HUES48 (cell line): Measurements from ENCODE around the gene FBLN2.

ENCODE experiments used
- H3K27ac ChIP-seq: one replicate; pipeline ENCODE4 v1.7.0; 2013; ENCODE audit warnings: low read depth, low read length, inconsistent platforms
- H3K27me3 ChIP-seq: 2 replicates; pipeline ENCODE4 v1.6.1; 2013; ENCODE audit warnings: mild to moderate bottlenecking, low read length; ENCODE audit not compliant: control insufficient read depth, insufficient read depth
- H3K36me3 ChIP-seq: 2 replicates; pipeline ENCODE4 v1.6.1; 2013; ENCODE audit warnings: low read length; ENCODE audit not compliant: control insufficient read depth, insufficient read depth
- H3K4me1 ChIP-seq: 2 replicates; pipeline ENCODE4 v1.6.1; 2013; ENCODE audit warnings: mild to moderate bottlenecking, low read length; ENCODE audit not compliant: control insufficient read depth, insufficient read depth
- H3K4me3 ChIP-seq: 2 replicates; pipeline ENCODE4 v1.5.1; 2013; ENCODE audit warnings: mild to moderate bottlenecking, low read depth, low read length
- H3K9ac ChIP-seq: 2 replicates; pipeline ENCODE4 v1.6.1; 2013; ENCODE audit warnings: mild to moderate bottlenecking, low read depth, low read length, moderate library complexity
- H3K9me3 ChIP-seq: 2 replicates; pipeline ENCODE4 v1.6.1; 2013; ENCODE audit warnings: low read length; ENCODE audit not compliant: control insufficient read depth, insufficient read depth

Gene FBLN2

DNA sequence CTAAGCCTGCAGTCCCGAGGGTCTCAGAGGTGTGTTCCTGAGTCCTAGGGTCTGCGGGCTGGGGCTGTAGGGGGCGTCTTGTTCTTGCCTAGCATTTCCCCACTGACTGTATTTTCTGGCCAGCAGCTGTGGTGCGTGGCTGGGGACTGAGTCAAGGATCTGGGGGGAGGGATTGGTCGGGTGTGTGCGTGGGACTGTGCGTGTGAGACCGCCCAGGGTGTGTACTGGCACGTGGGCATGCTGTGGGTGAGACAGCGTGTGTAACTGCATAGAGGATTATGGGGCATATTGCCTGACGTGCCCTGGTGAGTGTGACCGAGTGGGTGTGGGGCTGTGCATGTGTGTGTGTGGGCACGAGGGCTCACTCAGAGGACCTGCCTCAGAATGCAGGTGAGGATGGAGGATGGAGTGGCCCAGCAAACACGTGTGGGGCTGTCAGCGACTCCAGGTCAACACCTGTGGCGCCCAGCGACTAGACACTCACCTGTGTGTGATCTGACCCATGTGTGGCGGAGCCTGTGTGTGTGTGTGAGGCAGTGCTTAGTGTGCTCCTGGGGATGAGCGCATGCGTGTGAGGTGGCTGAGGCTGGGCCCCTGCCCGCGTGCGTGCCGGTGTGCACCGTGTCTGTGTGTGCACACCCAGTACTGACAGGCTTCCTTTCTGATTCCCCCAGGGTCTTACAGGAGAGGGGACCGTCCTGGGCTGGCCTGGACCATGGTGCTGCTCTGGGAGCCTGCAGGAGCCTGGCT lies 20.9 kb downstream of the FBLN2 start:
- Histone ChIP-seq H3K4me3 (no peak overlapping the region), H3K4me1 (peaks cover 9% of the 10 kb centered on the region; the same call in 1 of the 2 replicates), H3K36me3 (no peaks in the 10 kb centered on the region), H3K27me3 (no peaks in the 10 kb centered on the region), H3K27ac (no peak overlapping the region), H3K9me3 (no peaks in the 10 kb centered on the region), H3K9ac (no peak overlapping the region)

- H3K4me3 ChIP-seq: no peak overlapping the region
- no peaks in the 10 kb centered on the region for H3K9me3 ChIP-seq
- no peaks in the 10 kb centered on the region for H3K27me3 ChIP-seq
- H3K36me3 ChIP-seq: no peaks in the 10 kb centered on the region
- no peak overlapping the region for H3K27ac ChIP-seq
- no peak overlapping the region for H3K9ac ChIP-seq
- peaks cover 11% of the 10 kb centered on the region for H3K4me1 ChIP-seq
Measured at GRCh38 chr3:13570391-13571194, 21.7 kb downstream of the FBLN2 start.

- no peak overlapping the region for H3K4me3 ChIP-seq
- H3K27me3 ChIP-seq: no peaks in the 10 kb centered on the region
- peaks cover 14% of the 10 kb centered on the region for H3K4me1 ChIP-seq
- H3K9ac ChIP-seq: no peak overlapping the region
- H3K36me3 ChIP-seq: no peaks in the 10 kb centered on the region
- no peak overlapping the region for H3K27ac ChIP-seq
- H3K9me3 ChIP-seq: no peaks in the 10 kb centered on the region
Measured at GRCh38 chr3:13571264-13571663, 22.3 kb downstream of the FBLN2 start.

DNA sequence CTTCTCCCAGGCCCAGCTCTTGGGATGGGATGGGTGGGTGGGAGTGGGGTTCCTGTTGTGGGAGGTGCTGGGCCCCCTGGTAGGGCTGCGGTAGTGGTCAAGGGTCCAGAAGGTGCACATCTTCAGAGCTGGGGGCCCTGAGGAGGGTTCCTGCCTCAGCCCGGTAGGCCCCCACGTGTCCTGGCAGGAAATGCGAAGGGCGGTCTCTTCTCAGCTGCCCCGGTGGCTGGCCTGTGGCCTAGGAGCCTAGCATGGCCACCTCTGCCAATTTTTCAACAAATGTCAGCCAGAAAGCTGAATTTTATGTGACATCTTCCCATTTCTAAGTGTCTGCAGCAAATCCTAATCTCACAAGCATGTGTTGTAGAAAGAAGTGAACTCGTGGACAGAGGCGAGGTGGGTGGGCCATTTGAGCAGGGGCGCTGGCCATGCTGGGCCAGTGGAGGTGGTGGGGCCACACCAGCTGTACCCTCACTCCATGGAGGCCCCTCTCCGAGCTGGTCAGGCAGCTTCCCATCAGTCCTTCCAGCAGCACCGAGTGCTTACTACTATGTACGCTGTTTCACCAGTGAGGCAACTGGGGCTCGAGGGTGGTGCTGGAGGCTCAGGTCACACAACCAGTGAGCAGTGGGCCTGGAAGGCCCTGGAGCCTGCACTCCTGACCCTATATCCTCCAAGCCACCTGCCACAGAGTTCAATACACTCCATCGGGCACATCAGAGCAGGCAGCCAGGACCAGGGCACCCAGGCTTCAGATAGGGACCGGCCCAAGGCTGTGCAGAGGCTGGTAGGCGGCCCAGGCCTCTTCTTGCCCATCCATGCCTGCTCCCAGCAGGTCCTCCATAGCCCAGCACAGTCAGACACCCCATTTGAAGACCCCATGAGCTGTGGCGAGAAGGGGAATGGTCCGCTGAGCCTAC lies 23.2 kb downstream of the FBLN2 start:
- Histone ChIP-seq H3K4me1 (peaks cover 16% of the 10 kb centered on the region), H3K9ac (no peak overlapping the region), H3K4me3 (no peak overlapping the region), H3K36me3 (no peaks in the 10 kb centered on the region), H3K27me3 (no peaks in the 10 kb centered on the region), H3K9me3 (no peaks in the 10 kb centered on the region), H3K27ac (no peak overlapping the region)

GRCh38 chr3:13572926-13573623 lies 24.1 kb downstream of the FBLN2 start:
- Histone ChIP-seq H3K36me3 (no peaks in the 10 kb centered on the region), H3K27me3 (no peaks in the 10 kb centered on the region), H3K27ac (no peak overlapping the region), H3K9me3 (no peaks in the 10 kb centered on the region), H3K4me1 (peaks cover 16% of the 10 kb centered on the region), H3K4me3 (no peak overlapping the region), H3K9ac (no peak overlapping the region)

DNA sequence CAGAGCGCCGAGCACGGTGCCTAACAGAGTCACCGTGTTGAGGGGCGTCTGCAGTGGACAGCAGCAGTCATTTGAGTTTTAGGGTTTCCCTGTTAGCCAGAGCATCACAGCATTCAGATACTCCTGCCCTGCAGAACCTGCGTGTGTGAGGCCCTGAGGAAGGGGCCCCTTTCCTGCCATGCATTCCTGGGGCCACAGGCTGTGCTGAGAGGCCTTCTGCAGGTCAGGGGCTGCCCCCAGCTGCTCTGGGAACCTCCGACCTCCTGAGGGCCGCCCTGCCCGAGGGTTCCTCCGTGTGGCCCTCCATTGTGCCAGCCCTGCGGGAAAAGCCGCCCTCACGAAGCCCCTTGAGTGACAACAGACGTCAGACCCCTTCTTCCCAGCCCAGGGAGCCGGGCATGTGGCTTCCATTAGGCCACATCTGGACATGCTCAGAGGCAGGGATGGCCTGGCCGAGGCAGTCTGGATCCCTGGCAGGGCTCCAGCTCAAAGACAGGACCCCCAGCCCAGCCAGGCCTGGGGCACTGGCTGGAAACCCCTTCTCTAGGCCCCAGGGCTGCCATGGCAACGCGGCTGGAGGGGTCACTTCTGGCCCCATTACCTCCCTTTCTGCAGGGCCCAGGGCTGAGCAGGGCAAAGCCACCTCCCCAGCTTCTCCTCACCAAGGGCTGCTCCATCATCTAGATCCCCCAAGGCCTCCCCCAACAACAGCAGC lies 25.3 kb downstream of the FBLN2 start:
- no peak overlapping the region for H3K4me3 ChIP-seq

DNA sequence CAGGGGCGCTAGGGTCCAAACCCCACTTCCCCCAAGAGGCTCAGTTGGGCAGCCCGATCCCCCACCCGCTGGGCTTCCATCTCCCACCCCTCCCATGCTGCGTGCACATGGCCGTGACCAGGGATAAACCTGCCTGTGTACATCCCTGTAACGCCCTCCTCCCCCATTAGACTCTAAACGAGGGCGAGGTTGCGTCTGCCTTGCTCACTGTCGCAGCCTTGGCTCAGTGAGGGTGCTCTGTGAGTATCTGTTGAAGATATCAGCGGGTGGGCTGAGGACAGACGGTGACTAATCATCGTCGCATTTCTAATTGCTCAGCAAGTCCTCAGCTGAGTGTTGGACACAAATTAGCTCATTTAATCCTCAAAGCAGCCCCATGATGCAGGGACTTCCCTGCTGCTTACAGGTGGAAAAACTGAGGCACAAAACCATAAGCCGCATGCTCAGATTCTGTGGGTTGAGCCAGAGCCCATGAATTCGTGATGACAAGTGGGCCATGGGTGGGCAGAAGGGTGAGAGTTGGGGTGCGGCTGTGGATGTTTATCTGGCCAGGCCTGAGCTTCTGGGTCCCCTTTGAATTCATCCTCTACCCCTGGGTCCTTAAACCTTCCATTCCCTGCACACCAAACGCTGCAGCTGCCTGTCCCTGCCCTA lies 26.0 kb downstream of the FBLN2 start:
- Histone ChIP-seq H3K4me1 (peaks cover 16% of the 10 kb centered on the region), H3K27me3 (no peaks in the 10 kb centered on the region), H3K27ac (peak overlapping the region; percentile 29), H3K36me3 (no peaks in the 10 kb centered on the region), H3K9ac (no peak overlapping the region), H3K9me3 (no peaks in the 10 kb centered on the region), H3K4me3 (no peak overlapping the region)

More for the DNA sequence above, 25.3 kb downstream of the FBLN2 start:
- no peaks in the 10 kb centered on the region for H3K27me3 ChIP-seq
- H3K4me1 ChIP-seq: peaks cover 16% of the 10 kb centered on the region
- H3K9ac ChIP-seq: no peak overlapping the region
- no peaks in the 10 kb centered on the region for H3K9me3 ChIP-seq
- no peaks in the 10 kb centered on the region for H3K36me3 ChIP-seq
- H3K27ac ChIP-seq: peak overlapping the region; percentile 29

DNA sequence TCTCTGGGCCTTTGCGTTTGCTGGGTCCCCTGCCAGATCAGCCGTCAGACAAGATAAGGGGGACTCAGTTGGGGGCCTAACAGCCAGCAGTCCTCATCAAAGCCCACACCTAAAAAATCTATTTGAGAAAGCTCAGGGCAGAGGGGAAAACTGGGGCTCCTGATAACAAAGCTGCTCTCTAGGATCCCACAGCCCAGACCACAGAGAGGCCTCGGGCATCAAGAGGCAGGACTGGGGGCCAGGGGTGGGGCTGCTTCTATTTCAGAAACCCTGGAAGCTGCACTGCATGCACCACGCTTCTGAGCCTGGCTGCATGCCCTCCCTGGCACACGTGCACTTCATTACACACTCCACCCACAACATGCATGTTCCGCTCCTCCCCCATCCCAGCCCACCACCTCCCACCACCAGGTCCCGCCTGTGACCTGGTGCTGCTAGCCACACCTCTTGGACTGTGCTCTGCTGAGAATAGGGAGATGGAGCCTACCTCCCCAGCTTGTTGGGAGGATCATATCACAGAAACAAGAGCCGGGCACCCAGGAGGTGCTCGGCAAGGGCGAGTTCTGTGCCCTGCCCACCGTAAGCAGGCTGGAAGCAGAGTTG lies 26.6 kb downstream of the FBLN2 start:
- Histone ChIP-seq H3K9ac (no peak overlapping the region), H3K4me1 (peaks cover 16% of the 10 kb centered on the region), H3K27ac (peak overlapping the region; percentile 11), H3K9me3 (no peaks in the 10 kb centered on the region), H3K36me3 (no peaks in the 10 kb centered on the region), H3K4me3 (no peak overlapping the region), H3K27me3 (no peaks in the 10 kb centered on the region)

DNA sequence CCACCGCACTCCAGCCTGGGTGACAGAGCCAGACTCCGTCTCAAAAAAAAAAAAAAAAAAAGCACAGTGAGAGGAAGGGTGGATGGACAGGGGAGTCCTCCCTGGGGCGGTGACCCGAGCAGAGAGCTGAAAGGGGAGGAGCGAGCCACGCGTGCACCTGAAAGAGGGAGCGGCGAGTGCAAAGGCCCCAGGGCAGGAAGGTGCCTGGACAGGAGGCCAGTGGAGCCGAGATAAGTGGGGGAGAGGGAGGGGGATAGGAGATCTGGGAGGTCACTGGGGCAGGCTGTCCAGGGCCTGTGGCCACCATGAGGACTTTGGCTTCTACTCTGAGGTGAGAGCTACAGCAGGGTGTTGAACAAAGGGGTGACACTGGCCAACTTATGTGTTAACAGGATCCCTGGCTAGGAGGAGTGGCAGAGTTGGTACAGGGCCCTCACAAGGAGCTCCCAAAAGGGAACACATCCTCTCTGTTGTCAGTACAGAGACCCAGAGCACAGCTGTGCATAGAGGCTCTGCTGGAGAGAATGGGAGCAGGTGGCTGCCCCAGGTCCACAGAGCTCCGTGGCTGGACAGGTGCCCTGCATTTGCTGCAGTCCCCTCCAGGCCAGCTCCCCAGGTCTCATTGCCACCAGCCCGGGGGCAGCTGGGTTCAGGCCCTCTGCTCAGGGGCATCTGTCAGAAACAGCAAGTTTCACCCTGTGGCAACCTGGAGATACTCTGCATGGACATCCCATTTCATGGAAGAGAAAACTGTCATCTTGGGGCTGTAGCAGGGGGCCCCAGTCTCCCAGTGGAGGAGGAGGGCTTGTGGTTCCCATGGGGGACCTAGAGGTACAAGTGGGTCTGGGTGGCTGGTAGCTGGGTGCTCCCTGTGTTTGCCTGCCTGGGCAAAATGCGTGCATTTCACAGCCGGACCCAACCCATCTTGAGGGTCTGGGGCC lies 28.5 kb downstream of the FBLN2 start:
- peaks cover 16% of the 10 kb centered on the region for H3K4me1 ChIP-seq
- no peak overlapping the region for H3K4me3 ChIP-seq
- H3K27ac ChIP-seq: no peak overlapping the region
- H3K9me3 ChIP-seq: no peaks in the 10 kb centered on the region
- no peaks in the 10 kb centered on the region for H3K27me3 ChIP-seq
- H3K9ac ChIP-seq: no peak overlapping the region
- no peaks in the 10 kb centered on the region for H3K36me3 ChIP-seq
